ENCODE results near the gene ASB6.

DNA sequence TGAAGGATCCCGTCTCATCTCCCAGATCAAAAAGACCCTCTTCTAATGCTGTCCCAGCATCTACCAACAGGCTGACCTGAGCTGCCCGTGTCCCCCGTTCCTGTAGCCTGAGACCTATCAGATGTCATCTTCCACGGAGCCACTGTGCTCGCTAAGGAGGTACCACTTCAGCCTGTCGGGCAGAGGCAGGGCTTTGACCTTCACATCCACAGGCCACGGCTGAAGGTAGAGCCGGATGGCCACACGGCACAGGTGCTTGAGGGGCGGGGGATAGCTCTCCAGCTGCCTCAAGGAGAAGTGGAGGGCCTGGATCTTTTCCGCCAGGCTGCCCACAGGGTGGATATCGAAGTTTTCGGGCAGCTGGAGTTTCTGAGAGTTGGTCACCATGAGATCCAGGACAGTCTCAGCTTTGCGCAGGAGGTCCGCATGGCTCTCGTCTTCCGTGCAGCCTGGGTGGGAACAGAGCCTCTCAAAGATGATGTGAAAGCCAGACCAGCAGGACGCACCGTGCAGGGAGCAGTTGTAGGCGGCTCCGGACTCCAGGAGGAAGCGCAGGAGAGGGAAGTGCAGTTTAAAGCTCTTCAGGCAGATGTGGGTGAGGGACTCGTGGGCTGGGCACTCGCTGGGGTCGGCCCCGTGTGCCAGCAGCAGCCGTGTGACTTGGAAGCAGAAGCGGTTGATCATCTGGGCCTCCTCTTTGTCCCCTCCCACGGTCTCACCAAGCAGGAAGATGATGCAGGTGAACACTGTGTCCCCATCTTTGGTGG is 4.1 kb downstream of the ASB6 start:
- TF ChIP-seq, protein P1, sequence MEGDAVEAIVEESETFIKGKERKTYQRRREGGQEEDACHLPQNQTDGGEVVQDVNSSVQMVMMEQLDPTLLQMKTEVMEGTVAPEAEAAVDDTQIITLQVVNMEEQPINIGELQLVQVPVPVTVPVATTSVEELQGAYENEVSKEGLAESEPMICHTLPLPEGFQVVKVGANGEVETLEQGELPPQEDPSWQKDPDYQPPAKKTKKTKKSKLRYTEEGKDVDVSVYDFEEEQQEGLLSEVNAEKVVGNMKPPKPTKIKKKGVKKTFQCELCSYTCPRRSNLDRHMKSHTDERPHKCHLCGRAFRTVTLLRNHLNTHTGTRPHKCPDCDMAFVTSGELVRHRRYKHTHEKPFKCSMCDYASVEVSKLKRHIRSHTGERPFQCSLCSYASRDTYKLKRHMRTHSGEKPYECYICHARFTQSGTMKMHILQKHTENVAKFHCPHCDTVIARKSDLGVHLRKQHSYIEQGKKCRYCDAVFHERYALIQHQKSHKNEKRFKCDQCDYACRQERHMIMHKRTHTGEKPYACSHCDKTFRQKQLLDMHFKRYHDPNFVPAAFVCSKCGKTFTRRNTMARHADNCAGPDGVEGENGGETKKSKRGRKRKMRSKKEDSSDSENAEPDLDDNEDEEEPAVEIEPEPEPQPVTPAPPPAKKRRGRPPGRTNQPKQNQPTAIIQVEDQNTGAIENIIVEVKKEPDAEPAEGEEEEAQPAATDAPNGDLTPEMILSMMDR (conservative IDR thresholded peaks at IDR 0.05; ENCODE audit: low read depth in 2 of 2) = no peak
- no peak for TF ChIP-seq EZH2 (IDR thresholded peaks at IDR 0.05; ENCODE audit: low read depth, unreplicated experiment)
- no peak for TF ChIP-seq EZH2phosphoT487 (IDR thresholded peaks at IDR 0.05; ENCODE audit: unreplicated experiment)
- no peak for TF ChIP-seq JUNB (IDR thresholded peaks at IDR 0.05; ENCODE audit: unreplicated experiment)
- TF ChIP-seq POLR2AphosphoS5 (IDR thresholded peaks at IDR 0.05; ENCODE audit: low read depth) = no peak; the same call in 1 of the 2 replicates
- TF ChIP-seq, protein P2, sequence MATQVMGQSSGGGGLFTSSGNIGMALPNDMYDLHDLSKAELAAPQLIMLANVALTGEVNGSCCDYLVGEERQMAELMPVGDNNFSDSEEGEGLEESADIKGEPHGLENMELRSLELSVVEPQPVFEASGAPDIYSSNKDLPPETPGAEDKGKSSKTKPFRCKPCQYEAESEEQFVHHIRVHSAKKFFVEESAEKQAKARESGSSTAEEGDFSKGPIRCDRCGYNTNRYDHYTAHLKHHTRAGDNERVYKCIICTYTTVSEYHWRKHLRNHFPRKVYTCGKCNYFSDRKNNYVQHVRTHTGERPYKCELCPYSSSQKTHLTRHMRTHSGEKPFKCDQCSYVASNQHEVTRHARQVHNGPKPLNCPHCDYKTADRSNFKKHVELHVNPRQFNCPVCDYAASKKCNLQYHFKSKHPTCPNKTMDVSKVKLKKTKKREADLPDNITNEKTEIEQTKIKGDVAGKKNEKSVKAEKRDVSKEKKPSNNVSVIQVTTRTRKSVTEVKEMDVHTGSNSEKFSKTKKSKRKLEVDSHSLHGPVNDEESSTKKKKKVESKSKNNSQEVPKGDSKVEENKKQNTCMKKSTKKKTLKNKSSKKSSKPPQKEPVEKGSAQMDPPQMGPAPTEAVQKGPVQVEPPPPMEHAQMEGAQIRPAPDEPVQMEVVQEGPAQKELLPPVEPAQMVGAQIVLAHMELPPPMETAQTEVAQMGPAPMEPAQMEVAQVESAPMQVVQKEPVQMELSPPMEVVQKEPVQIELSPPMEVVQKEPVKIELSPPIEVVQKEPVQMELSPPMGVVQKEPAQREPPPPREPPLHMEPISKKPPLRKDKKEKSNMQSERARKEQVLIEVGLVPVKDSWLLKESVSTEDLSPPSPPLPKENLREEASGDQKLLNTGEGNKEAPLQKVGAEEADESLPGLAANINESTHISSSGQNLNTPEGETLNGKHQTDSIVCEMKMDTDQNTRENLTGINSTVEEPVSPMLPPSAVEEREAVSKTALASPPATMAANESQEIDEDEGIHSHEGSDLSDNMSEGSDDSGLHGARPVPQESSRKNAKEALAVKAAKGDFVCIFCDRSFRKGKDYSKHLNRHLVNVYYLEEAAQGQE (IDR thresholded peaks at IDR 0.05; ENCODE audit: unreplicated experiment) = no peak
